CD14-positive monocyte (primary cell): ENCODE data around the gene IGF2BP2. TPM values are rescaled to one million over a fixed set of nuclear protein-coding genes. Genes with fewer than 3 reads are reported as not detected.

ENCODE experiments used
- DNase-seq, 3 donors: peaks; one replicate each; pipeline ENCODE4 v3.0.0-alpha.2; 2011 to 2022
- H2AFZ ChIP-seq: 2 replicates; pipeline ENCODE4 v1.6.0; 2012; ENCODE audit warnings: mild to moderate bottlenecking, low read depth, low read length, inconsistent platforms; ENCODE audit not compliant: insufficient read depth, poor library complexity, severe bottlenecking
- H3K27ac ChIP-seq, 2 donors: 1 replicate in 1 of 2; 2 replicates in 1 of 2; pipeline ENCODE4 v1.5.1; 2012 to 2013; ENCODE audit warnings: low read length in 2 of 2, control low read depth in 1 of 2, inconsistent platforms in 1 of 2, low read depth in 1 of 2, mild to moderate bottlenecking in 1 of 2
- H3K27me3 ChIP-seq, 2 donors: one replicate each; pipeline versions ENCODE4 v1.6.0 to v1.6.1; 2011 to 2013; ENCODE audit warnings: low read length in 2 of 2; ENCODE audit not compliant: control insufficient read depth in 2 of 2, insufficient read depth in 2 of 2
- H3K36me3 ChIP-seq, 2 donors: replicated peaks in 1 of 2; 1 replicate in 1 of 2; 2 replicates in 1 of 2; pipeline versions ENCODE4 v1.5.1 to v1.6.1; 2012 to 2013; ENCODE audit warnings: low read length in 2 of 2, control low read depth in 1 of 2, inconsistent platforms in 1 of 2, mild to moderate bottlenecking in 1 of 2; ENCODE audit not compliant: insufficient read depth in 2 of 2, control insufficient read depth in 1 of 2
- H3K4me1 ChIP-seq, 2 donors: 1 replicate in 1 of 2; 2 replicates in 1 of 2; pipeline versions ENCODE4 v1.5.1 to v1.6.1; 2012 to 2013; ENCODE audit warnings: low read length in 2 of 2, control low read depth in 1 of 2, inconsistent platforms in 1 of 2, mild to moderate bottlenecking in 1 of 2, moderate library complexity in 1 of 2; ENCODE audit not compliant: insufficient read depth in 2 of 2, control insufficient read depth in 1 of 2
- H3K4me2 ChIP-seq: replicated peaks from 2 replicates; pipeline ENCODE3; 2012; ENCODE audit warnings: low read length, moderate library complexity, mild to moderate bottlenecking; ENCODE audit not compliant: poor library complexity, severe bottlenecking; ENCODE audit errors: extremely low read depth
- H3K4me3 ChIP-seq, 3 experiments: fragments of 200-600 bp in 1 of 3; sonication (generic) in 1 of 3; replicated peaks in 1 of 3; 1 replicate in 2 of 3; 2 replicates in 1 of 3; pipeline ENCODE4 v1.5.1; 2011 to 2013; ENCODE audit warnings: low read length in 3 of 3, mild to moderate bottlenecking in 3 of 3, control low read depth in 2 of 3, low read depth in 2 of 3, inconsistent platforms in 1 of 3, moderate library complexity in 1 of 3
- H3K79me2 ChIP-seq: 2 replicates; pipeline ENCODE4 v1.6.0; 2012; ENCODE audit warnings: mild to moderate bottlenecking, control low read depth, inconsistent platforms, low read length, moderate library complexity; ENCODE audit not compliant: insufficient read depth
- H3K9ac ChIP-seq: 2 replicates; pipeline ENCODE4 v1.6.0; 2017; ENCODE audit warnings: low read length, mild to moderate bottlenecking; ENCODE audit not compliant: insufficient read depth, poor library complexity, severe bottlenecking
- H3K9me3 ChIP-seq, 2 donors: replicated peaks in 1 of 2; 1 replicate in 1 of 2; 2 replicates in 1 of 2; pipeline versions ENCODE4 v1.5.1 to v1.6.1; 2012 to 2013; ENCODE audit warnings: low read length in 2 of 2, control low read depth in 1 of 2; ENCODE audit not compliant: control insufficient read depth in 1 of 2, insufficient read depth in 1 of 2
- H4K20me1 ChIP-seq: 2 replicates; pipeline ENCODE4 v1.6.0; 2012; ENCODE audit warnings: mild to moderate bottlenecking, low read length, control low read depth, moderate library complexity; ENCODE audit not compliant: insufficient read depth
- H3K27ac Mint-ChIP-seq, 7 donors: one replicate each; pipeline ENCODE4 v1.8.0; 2020; ENCODE audit warnings: mild to moderate bottlenecking in 7 of 7, mixed read lengths in 7 of 7, moderate library complexity in 6 of 7, inconsistent platforms in 2 of 7
- H3K27me3 Mint-ChIP-seq, 3 donors: one replicate each; pipeline ENCODE4 v1.8.0; 2021 to 2022; ENCODE audit warnings: low read depth in 3 of 3, mild to moderate bottlenecking in 3 of 3, mixed read lengths in 3 of 3, moderate library complexity in 3 of 3, inconsistent platforms in 1 of 3
- H3K36me3 Mint-ChIP-seq, 2 donors: one replicate each; pipeline ENCODE4 v1.8.0; 2020; ENCODE audit warnings: mixed read lengths in 2 of 2, inconsistent platforms in 1 of 2, mild to moderate bottlenecking in 1 of 2
- H3K4me1 Mint-ChIP-seq: one replicate; pipeline ENCODE4 v1.8.0; 2020; ENCODE audit warnings: mild to moderate bottlenecking, mixed read lengths
- H3K4me3 Mint-ChIP-seq, 2 donors: one replicate each; pipeline ENCODE4 v1.8.0; 2020; ENCODE audit warnings: mild to moderate bottlenecking in 2 of 2, mixed read lengths in 2 of 2, moderate library complexity in 1 of 2
- H3K9me3 Mint-ChIP-seq, 7 donors: one replicate each; pipeline ENCODE4 v1.8.0; 2020 to 2022; ENCODE audit warnings: mixed read lengths in 7 of 7, mild to moderate bottlenecking in 6 of 7, moderate library complexity in 6 of 7, inconsistent platforms in 2 of 7
- CTCF ChIP-seq: fragments of 200-600 bp; IDR thresholded peaks from one replicate; pipeline ENCODE4 v1.8.0; 2022; ENCODE audit warnings: antibody characterized with exemption, mild to moderate bottlenecking
- WGBS: methylation state at CpG from one replicate; pipeline ENCODE4 v1.1.5; 2013; ENCODE audit warnings: missing lambda C conversion rate; ENCODE audit not compliant: insufficient coverage; 5-methylcytosine and 5-hydroxymethylcytosine counted together
- intact Hi-C, 2 donors: fragments of 100-400 bp; cut with micrococcal nuclease; formaldehyde crosslinking; loops; one replicate each; pipeline versions ENCODE4 v1.15.0 to v1.15.1; 2023
- polyA plus RNA-seq, 3 donors: library from polyadenylated mRNA; depleted of rRNA in 1 of 3; unstranded in 2 of 3; stranded (reverse) in 1 of 3; fragments of 300-500 nt in 2 of 3; fragments of >200 nt in 1 of 3; fragmentation: Illumina TruSeq in 2 of 3; gene quantifications; 1 replicate in 2 of 3; 2 replicates in 1 of 3; pipeline ENCODE4 v1.2.3, GENCODE V29; 2012 to 2021

The IGF2BP2 gene
- polyA plus RNA-seq, 3 donors = 0.78 to 2.8 (median 1.00) TPM

DNA sequence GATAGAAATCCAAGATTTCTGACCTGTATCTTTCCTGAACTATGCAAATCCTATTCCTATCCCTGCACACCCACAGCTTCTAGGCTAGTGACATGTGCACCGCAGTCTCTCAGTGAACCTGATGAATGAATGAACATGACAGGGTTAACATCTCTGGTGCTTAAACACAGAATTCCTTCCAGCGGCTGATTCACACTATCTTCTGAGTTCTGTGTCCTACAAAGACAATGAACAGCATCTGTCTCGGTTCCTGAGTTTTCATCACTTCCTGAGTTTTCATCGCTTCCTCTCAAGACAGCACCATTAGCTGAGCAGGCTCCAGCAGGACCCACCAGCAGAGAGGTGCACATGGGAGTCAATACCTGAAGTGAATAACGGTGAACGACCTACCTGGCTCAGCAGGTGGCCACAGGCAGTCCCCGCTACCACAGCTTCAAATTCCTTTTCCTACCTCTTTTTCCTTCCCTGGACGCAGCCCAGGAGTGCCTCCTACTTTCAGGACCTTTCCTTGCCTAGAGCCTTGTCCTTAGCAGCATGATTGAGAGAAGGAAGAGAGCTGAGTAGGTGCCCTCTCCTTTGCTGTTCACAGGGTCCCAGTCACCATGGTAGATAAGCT is 113.5 kb downstream of the IGF2BP2 start:
- peak overlapping the region in 3 of 7 donors; percentile 28 to 77 (median 40) for H3K27ac Mint-ChIP-seq
- Histone ChIP-seq H4K20me1 (no peaks in the 10 kb centered on the region), H2AFZ (no peak overlapping the region), H3K36me3 (no peaks in the 10 kb centered on the region), H3K27ac (no peak overlapping the region), H3K4me2 (no peak overlapping the region), H3K9me3 (no peaks in the 10 kb centered on the region), H3K27me3 (no peaks in the 10 kb centered on the region), H3K9ac (no peak overlapping the region), H3K4me3 (no peak overlapping the region), H3K79me2 (peaks cover 56% of the 10 kb centered on the region), H3K4me1 (peaks cover 16 to 37% of the 10 kb centered on the region in 2 donors)
- no peaks in the 10 kb centered on the region for H3K36me3 Mint-ChIP-seq
- H3K4me3 Mint-ChIP-seq = no peak overlapping the region
- no peaks in the 10 kb centered on the region for H3K9me3 Mint-ChIP-seq
- intact Hi-C loops = no loop called here
- WGBS = 26% methylated on average over 5 of the region's 8 CpGs
- H3K27me3 Mint-ChIP-seq = peaks cover 0 to 2% (median 0%) of the 10 kb centered on the region in 3 donors
- H3K4me1 Mint-ChIP-seq = peaks cover 43% of the 10 kb centered on the region
- TF ChIP-seq CTCF = no peak
- peak in 2 of 3 donors; percentile 25 to 26 for DNase-seq

- Mint-ChIP-seq H3K27ac (peak overlapping the region in 1 of 7 donors; percentile 29), H3K36me3 (no peaks in the 10 kb centered on the region), H3K27me3 (peaks cover 0 to 2% (median 0%) of the 10 kb centered on the region in 3 donors), H3K4me1 (peaks cover 43% of the 10 kb centered on the region), H3K4me3 (no peak overlapping the region), H3K9me3 (no peaks in the 10 kb centered on the region)
- H2AFZ ChIP-seq = peak overlapping the region; percentile 22
- WGBS = 45% methylated on average over 2 of the region's 6 CpGs
- no peak overlapping the region for H3K9ac ChIP-seq
- peaks cover 19 to 41% of the 10 kb centered on the region in 2 donors for H3K4me1 ChIP-seq
- H3K27ac ChIP-seq = no peak overlapping the region
- intact Hi-C loops = no loop called here
- TF ChIP-seq CTCF = no peak
- no peaks in the 10 kb centered on the region for H4K20me1 ChIP-seq
- DNase-seq = no peak
- H3K4me2 ChIP-seq = peak overlapping the region; percentile 32
- no peaks in the 10 kb centered on the region for H3K9me3 ChIP-seq
- H3K27me3 ChIP-seq = no peaks in the 10 kb centered on the region
- H3K4me3 ChIP-seq = no peak overlapping the region
- H3K79me2 ChIP-seq = peaks cover 46% of the 10 kb centered on the region
- H3K36me3 ChIP-seq = no peaks in the 10 kb centered on the region
Observed at GRCh38 chr3:185709251-185709955, 115.4 kb downstream of the IGF2BP2 start.
